Measurements from ENCODE around the gene DNAJC18. TPM values are rescaled to one million over a fixed set of nuclear protein-coding genes. Genes with fewer than 3 reads are reported as not detected.

DNAJC18 gene
- total and polyA plus RNA-seq, 2 donors (not counting 1 experiment from before 2014, with no cell fraction given): 2.0 to 13.6 TPM

DNA sequence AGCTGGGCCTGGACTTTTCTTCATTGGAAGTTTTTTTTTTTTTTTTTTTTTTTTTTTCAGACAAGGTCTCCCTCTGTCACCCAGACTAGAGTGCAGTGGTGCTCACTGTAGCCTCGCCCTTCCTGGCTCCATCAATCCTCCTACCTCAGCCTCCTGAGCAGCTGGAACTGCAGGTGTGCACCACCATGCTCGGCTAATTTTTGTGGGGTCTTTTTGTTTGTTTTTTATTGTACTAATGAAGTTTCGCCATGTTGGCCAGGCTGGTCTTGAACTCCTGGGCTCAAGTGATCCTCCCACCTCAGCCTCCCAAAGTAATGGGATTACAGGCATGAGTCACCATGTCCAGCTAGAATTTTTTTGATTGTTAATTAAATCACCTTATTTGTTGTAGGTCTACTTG, 3.6 kb downstream of the DNAJC18 start:
- Histone ChIP-seq H3K4me3 (ENCODE audit: control extremely low read depth in 1 of 5, extremely low read depth in 1 of 5, insufficient read depth in 1 of 5, low read depth in 2 of 5, low read length in 4 of 5) (no peak overlapping the region), H3K27ac (ENCODE audit: low read length in 2 of 2) (no peak overlapping the region), H3K4me1 (ENCODE audit: control insufficient read depth in 2 of 2, insufficient read depth in 2 of 2, low read length in 2 of 2) (peaks cover 11 to 12% of the 10 kb centered on the region in 2 donors), H3K79me2 (ENCODE audit: control insufficient read depth, insufficient read depth, low read length) (peaks cover 8% of the 10 kb centered on the region), H3K36me3 (replicated peaks in 1 of 2; ENCODE audit: control extremely low read depth in 1 of 2, control insufficient read depth in 1 of 2, extremely low read depth in 1 of 2, insufficient read depth in 2 of 2, low read length in 1 of 2) (no peaks in the 10 kb centered on the region), H2AFZ (ENCODE audit: insufficient read depth, low read depth, low read length, poor library complexity, severe bottlenecking) (no peak overlapping the region), H3K9ac (ENCODE audit: low read length) (no peak overlapping the region), H3K4me2 (replicated peaks; ENCODE audit: low read depth, low read length, poor library complexity, severe bottlenecking) (no peak overlapping the region), H3K9me3 (ENCODE audit: control extremely low read depth in 1 of 3, control insufficient read depth in 2 of 3, insufficient read depth in 1 of 3, low read length in 2 of 3) (no peaks in the 10 kb centered on the region), H3K27me3 (replicated peaks in 1 of 4; ENCODE audit: control extremely low read depth in 1 of 4, control insufficient read depth in 3 of 4, insufficient read depth in 4 of 4, low read length in 3 of 4) (no peaks in the 10 kb centered on the region), H4K20me1 (ENCODE audit: control insufficient read depth, insufficient read depth, low read length, poor library complexity, severe bottlenecking) (peaks cover 4% of the 10 kb centered on the region)
- no peak for TF ChIP-seq EZH2 (IDR thresholded peaks at IDR 0.05; ENCODE audit: borderline replicate concordance, insufficient read depth, low read depth, low read length, poor library complexity, severe bottlenecking)
- TF ChIP-seq, protein P1, sequence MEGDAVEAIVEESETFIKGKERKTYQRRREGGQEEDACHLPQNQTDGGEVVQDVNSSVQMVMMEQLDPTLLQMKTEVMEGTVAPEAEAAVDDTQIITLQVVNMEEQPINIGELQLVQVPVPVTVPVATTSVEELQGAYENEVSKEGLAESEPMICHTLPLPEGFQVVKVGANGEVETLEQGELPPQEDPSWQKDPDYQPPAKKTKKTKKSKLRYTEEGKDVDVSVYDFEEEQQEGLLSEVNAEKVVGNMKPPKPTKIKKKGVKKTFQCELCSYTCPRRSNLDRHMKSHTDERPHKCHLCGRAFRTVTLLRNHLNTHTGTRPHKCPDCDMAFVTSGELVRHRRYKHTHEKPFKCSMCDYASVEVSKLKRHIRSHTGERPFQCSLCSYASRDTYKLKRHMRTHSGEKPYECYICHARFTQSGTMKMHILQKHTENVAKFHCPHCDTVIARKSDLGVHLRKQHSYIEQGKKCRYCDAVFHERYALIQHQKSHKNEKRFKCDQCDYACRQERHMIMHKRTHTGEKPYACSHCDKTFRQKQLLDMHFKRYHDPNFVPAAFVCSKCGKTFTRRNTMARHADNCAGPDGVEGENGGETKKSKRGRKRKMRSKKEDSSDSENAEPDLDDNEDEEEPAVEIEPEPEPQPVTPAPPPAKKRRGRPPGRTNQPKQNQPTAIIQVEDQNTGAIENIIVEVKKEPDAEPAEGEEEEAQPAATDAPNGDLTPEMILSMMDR (IDR thresholded peaks at IDR 0.05): no peak
- DNase-seq: no peak
- CTCF ChIA-PET: interaction anchor here (1.4 to 2.0 kb wide), 2 partner anchors 8 to 13 kb away, joined by 4 to 7 read pairs; no protein-coding TSS in a partner anchor
- no peak overlapping the region for H3K4me3 Mint-ChIP-seq
- intact Hi-C loops (cut with micrococcal nuclease): loop anchor here (5.0 kb wide), 1 partner anchor 82 kb away; no protein-coding TSS in a partner anchor
- H3K9me3 Mint-ChIP-seq (ENCODE audit: insufficient read depth): no peaks in the 10 kb centered on the region
- WGBS (ENCODE audit: insufficient coverage): no CpG with 5 or more reads among the region's 3 CpGs
- H3K27me3 Mint-ChIP-seq: no peaks in the 10 kb centered on the region
- POLR2A ChIA-PET: interaction anchor here (0.8 kb wide), 1 partner anchor 209 kb away, joined by 3 read pairs; no protein-coding TSS in a partner anchor
- no peak overlapping the region for H3K27ac Mint-ChIP-seq
- peaks cover 14% of the 10 kb centered on the region for H3K4me1 Mint-ChIP-seq
- ATAC-seq (ENCODE audit: low read depth): no peak

- no peak for DNase-seq
- no peaks in the 10 kb centered on the region for H3K79me2 ChIP-seq (ENCODE audit: control insufficient read depth, insufficient read depth, low read length)
- H3K9me3 Mint-ChIP-seq (ENCODE audit: insufficient read depth): no peaks in the 10 kb centered on the region
- no peaks in the 10 kb centered on the region for H3K9me3 ChIP-seq (ENCODE audit: control extremely low read depth in 1 of 3, control insufficient read depth in 2 of 3, insufficient read depth in 1 of 3, low read length in 2 of 3)
- H3K4me1 ChIP-seq (ENCODE audit: control insufficient read depth in 2 of 2, insufficient read depth in 2 of 2, low read length in 2 of 2): no peaks in the 10 kb centered on the region
- H3K4me1 Mint-ChIP-seq: no peaks in the 10 kb centered on the region
- no peak overlapping the region for H3K9ac ChIP-seq (ENCODE audit: low read length)
- H3K4me3 ChIP-seq (ENCODE audit: control extremely low read depth in 1 of 5, extremely low read depth in 1 of 5, insufficient read depth in 1 of 5, low read depth in 2 of 5, low read length in 4 of 5): no peak overlapping the region
- no CpG with 5 or more reads among the region's 1 CpG for WGBS (ENCODE audit: insufficient coverage)
- intact Hi-C loops (cut with micrococcal nuclease): no loop called here
- H3K27ac ChIP-seq (ENCODE audit: low read length in 2 of 2): no peak overlapping the region
- no peak overlapping the region for H2AFZ ChIP-seq (ENCODE audit: insufficient read depth, low read depth, low read length, poor library complexity, severe bottlenecking)
- H4K20me1 ChIP-seq (ENCODE audit: control insufficient read depth, insufficient read depth, low read length, poor library complexity, severe bottlenecking): no peaks in the 10 kb centered on the region
- no peak overlapping the region for H3K4me3 Mint-ChIP-seq
- TF ChIP-seq EZH2 (IDR thresholded peaks at IDR 0.05; ENCODE audit: borderline replicate concordance, insufficient read depth, low read depth, low read length, poor library complexity, severe bottlenecking): no peak
- TF ChIP-seq, protein P1 (IDR thresholded peaks at IDR 0.05): no peak
- no peak for ATAC-seq (ENCODE audit: low read depth)
- no peak overlapping the region for H3K4me2 ChIP-seq (replicated peaks; ENCODE audit: low read depth, low read length, poor library complexity, severe bottlenecking)
- H3K27me3 ChIP-seq (replicated peaks in 1 of 4; ENCODE audit: control extremely low read depth in 1 of 4, control insufficient read depth in 3 of 4, insufficient read depth in 4 of 4, low read length in 3 of 4): no peaks in the 10 kb centered on the region
- ChIA-PET POLR2A (interaction anchor here (0.7 kb wide), 1 partner anchor 479 kb away, joined by 3 read pairs; no protein-coding TSS in a partner anchor), CTCF (interaction anchor here (0.8 kb wide), 1 partner anchor 9 kb away, joined by 3 read pairs; no protein-coding TSS in a partner anchor)
- H3K27me3 Mint-ChIP-seq: no peaks in the 10 kb centered on the region
- H3K27ac Mint-ChIP-seq: no peak overlapping the region
- peaks cover 0 to 2% of the 10 kb centered on the region in 2 experiments for H3K36me3 ChIP-seq (replicated peaks in 1 of 2; ENCODE audit: control extremely low read depth in 1 of 2, control insufficient read depth in 1 of 2, extremely low read depth in 1 of 2, insufficient read depth in 2 of 2, low read length in 1 of 2)
Observed at GRCh38 chr5:139431706-139432105, 7.6 kb downstream of the DNAJC18 start.

Measured in B cell (primary cell).